GM18861 (cell line): Measurements from ENCODE around the gene NMRAL1.

Experiments
- ATAC-seq: cut with Tn5 transposase; IDR thresholded peaks from one replicate; pipeline ENCODE4 v1.9.1; 2021; ENCODE audit not compliant: unreplicated experiment

Gene NMRAL1

GRCh38 chr16:4426722-4427372 lies 47.6 kb downstream of the NMRAL1 start:
- no peak for ATAC-seq

GRCh38 chr16:4426021-4426684 lies 48.3 kb downstream of the NMRAL1 start:
- peak; percentile 11 for ATAC-seq

GRCh38 chr16:4425378-4426020 lies 48.9 kb downstream of the NMRAL1 start, which contains the start of gene DNAJA3:
DNAJA3 (plus strand) TSS chr16:4425868; CDS start chr16:4425882, 14 bp downstream.
- peak; percentile 83 for ATAC-seq

GRCh38 chr16:4420505-4421105 lies 53.8 kb downstream of the NMRAL1 start:
- ATAC-seq, result no peak

DNA sequence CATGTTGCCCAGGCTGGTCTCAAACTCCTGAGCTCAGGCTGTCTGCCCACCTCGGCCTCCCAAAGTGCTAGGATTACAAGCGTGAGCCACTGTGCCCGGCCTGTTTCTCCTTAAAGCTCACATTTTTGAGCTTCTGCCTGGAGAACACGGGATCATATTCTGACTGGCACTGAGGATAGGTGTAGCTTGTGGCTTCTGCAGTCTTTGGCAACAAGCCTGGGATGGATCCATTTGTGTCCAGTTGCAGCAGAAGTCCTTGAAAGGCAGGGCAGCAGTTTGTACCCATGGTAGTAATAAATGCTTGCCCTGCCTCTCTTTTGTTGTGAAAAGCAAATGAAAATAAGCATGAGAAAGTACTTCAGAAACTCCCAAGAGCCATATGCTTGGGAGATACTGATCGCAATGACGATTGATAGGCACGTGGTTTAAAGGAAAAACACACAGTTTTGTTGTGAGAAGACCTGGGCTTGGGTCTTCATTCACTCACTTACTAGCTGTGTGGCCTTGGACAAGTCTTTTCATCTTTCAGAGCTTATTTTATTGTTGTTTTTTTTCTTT lies 54.9 kb downstream of the NMRAL1 start:
- ATAC-seq, result no peak

DNA sequence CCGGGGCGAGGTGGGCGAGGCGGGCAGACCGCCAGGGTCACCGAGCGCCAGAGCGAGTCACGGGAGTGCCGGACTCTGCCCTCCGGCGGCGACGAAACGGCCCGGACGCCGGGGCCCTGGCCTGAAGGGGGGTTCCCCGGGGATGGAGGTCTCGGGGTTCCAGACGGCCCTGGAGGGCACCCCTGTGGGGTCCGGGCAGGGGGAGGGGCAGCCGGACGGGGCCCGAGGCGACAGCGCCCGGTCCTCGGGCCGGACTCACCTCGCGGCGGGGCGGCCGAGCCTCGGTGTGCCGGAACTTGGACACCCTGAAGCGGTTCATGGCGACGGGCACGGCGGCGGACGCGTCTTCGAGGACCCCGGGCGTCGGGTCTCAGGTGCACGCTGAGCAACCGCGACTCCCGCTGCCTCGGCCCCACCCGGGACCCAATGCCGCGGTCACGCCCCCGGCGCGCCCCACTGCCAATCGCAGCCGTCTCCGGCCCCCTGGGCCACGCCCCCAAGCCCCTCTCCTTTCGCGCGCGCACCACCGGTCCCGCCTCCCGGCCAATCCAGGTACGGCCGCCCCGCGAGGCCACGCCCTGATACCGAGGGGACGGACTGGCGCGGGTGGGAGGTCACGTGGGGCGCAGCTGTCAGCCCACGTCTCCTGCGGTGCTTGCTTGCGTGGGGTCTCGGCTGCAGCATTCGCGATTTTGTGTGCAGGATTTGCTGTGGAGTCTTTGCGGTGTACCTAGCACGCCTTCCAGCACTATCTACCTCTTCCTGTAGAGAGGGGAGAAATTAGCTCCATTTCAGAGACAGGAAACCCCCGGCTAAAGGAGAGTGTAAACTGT lies 58.0 kb downstream of the NMRAL1 start, which contains the start of gene CORO7:
Gene CORO7, minus strand, starts transcription at position 397 of the 833 bp plus-strand sequence. Its CDS starts 78 bp downstream, at position 319.
- peak; percentile 47 for ATAC-seq

- ATAC-seq, result peak; percentile 5
Measured at GRCh38 chr16:4415538-4416199, 58.8 kb downstream of the NMRAL1 start.

DNA sequence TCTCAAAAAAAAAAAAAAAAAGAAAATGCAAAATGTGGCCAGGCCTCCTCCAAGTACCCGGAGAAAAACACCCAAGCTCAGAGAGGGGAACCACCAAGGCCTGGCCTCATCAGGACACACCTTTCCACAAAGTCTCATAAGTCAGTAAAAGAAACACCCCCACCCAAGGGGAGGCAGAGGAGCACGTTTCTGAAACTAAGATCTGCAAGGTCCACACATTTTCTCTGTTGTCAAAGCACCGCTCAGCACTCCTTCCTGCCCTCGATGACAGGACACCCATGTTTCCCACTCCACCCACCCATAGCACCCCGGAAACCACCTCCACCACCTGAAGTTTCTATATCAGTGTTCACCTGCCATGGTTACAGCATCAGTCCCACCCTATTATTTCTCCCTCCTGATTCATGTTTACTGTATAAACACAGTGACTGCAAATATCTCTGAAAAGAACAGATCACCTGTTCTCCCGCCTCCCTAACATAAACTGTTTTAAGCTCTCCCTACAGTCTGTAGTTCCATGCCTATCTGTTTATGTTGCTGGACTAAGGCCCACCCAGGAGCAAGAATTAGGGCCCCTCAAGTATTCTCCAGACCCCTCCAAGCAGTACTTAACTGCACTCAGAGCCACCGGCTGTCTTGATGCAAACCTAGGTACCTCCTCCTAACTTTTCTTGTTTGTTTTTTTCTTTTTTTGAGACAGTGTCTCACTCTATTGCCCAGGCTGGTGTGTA lies 60.1 kb downstream of the NMRAL1 start:
- ATAC-seq, result peak; percentile 69

DNA sequence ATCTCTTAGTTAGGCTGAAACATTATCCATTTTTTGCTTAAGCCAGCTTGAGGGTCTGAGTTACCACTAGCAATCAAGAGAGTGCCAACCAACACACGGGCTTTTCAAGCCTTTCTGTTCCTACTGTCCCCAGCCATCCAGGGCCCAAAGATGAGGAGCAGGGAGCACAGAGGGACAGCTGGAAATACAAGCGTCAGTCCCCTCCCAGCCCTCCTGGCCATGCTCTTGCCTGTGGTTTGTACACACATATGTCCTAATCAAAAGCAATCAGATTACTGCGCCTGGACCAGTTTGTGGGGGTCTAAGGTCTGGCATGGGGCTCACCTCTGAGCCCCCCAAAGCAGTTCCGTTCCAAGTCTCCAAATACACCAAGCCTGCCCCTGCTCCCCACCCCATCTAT lies 61.6 kb downstream of the NMRAL1 start:
- no peak for ATAC-seq

- ATAC-seq, result no peak
Measured at GRCh38 chr16:4412159-4412558, 62.3 kb downstream of the NMRAL1 start.
